Renal cortex interstitium (tissue), 11 donors: ENCODE measurements around the gene PARP16. TPM values are rescaled to one million over a fixed set of nuclear protein-coding genes. Genes with fewer than 3 reads are reported as not detected.
"Not testable (repeated sequence)": the region's sequence is repeated elsewhere in the genome, so short reads cannot be mapped to it uniquely, and the experiment has no call there.

Experiments
- DNase-seq, 11 donors: peaks; one replicate each; pipeline ENCODE4 v3.0.0-alpha.2; 2013; ENCODE audit warnings: low read depth in 9 of 11, low spot score in 4 of 11; ENCODE audit errors: extremely low read depth in 1 of 11
- polyA plus RNA-seq, 3 donors: library from polyadenylated mRNA; unstranded; fragments of 120-200 nt; gene quantifications; one replicate each; pipeline ENCODE4 v1.2.1, GENCODE V29; 2013; ENCODE audit not compliant: insufficient read length in 3 of 3

Gene PARP16
- polyA plus RNA-seq, 3 donors = 16.8 to 18.7 (median 18.6) TPM

DNA sequence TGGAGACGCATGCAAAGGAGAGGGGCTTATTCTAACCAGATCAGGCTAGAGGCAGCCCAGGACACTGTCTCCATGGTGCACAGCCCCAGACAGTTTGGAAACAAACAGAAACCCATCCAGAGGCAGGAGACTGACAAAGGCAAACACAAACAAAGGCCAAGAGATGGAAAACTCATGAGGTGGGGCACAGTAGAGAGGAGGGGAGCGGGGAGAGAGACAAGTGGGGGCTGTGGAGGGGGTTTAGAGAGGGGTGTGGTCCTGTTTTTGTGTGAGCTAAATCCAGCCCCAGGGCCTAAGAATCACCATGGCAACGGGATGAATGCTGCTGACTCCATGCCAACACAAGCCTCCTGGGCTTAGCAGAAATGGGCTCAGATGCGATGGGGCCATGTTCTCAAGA is 32.3 kb downstream of the PARP16 start:
- DNase-seq = no peak

DNA sequence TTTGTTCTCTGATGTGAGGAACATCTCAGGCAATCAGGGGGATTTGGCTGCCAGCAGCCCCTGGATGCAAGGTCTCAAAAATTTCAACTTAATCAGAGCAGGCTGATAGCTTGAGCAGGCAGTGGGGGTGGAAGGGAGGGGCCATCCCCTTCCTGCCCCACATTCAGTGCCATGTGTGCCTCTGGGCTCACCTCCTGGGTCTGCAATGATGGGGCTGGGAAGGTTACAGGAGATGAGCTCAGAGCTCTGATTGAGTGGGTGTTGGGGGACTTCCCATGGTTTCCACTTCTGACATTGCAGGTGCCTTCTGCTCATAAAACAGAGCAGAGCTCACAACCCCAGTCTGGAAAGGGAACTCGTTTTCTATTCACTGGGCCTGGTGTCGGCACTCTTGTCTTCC is 37.0 kb downstream of the PARP16 start:
- no peak for DNase-seq

DNA sequence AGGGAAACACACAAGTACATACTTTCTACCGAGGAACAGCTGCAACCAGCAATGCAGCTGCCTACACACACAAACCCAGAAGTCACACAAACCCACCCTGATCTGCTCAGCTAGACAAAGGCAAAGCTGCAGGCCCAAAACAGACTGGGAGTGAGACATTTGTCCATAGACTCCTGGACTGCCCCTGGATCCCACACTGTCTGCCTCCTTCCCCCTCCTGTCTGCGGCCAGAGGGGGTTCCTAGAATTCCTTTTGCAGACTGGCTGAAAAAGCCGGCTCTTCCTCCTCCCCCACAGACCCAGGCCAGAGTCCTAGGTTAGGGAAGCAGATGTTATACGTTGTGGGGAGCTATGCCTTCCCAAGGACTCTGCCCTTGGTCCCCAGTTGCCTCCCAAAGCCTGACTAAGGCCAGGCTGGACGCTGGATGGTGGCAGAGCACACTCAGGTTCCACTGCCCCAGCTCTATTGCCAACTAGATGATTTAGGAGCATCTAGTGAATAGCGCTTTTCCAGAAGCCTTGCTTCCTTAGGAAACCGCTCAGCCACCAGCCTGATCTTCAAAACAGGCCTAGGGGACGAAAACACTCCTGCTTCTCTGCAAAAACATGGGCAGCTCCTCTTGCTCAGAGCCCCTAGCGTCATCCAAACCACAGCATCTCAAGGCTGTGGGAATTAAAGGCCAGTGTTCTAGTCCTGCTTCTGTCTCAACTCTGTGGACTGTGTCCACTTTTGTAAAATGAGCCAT is 38.0 kb downstream of the PARP16 start:
- peak in 3 of 11 donors; percentile 32 to 45 (median 38) for DNase-seq

DNA sequence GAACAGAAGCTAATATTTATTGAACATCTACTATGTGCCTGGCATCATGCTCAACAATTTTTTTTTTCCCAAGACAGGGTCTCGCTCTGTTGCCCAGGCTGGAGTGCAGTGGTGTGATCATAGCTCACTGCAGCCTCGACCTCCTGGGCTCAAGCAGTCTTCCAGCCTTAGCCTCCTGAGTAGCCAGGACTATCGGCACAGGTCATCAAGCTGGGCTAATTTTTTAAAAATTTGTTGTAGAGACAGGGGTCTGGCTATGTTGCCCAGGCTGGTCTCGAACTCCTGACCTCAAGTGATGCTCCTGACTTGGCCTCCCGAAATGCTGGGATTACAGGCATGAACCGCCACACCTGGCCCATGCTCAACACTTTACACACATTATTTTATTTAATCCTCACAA is 39.7 kb downstream of the PARP16 start:
- no peak for DNase-seq

DNA sequence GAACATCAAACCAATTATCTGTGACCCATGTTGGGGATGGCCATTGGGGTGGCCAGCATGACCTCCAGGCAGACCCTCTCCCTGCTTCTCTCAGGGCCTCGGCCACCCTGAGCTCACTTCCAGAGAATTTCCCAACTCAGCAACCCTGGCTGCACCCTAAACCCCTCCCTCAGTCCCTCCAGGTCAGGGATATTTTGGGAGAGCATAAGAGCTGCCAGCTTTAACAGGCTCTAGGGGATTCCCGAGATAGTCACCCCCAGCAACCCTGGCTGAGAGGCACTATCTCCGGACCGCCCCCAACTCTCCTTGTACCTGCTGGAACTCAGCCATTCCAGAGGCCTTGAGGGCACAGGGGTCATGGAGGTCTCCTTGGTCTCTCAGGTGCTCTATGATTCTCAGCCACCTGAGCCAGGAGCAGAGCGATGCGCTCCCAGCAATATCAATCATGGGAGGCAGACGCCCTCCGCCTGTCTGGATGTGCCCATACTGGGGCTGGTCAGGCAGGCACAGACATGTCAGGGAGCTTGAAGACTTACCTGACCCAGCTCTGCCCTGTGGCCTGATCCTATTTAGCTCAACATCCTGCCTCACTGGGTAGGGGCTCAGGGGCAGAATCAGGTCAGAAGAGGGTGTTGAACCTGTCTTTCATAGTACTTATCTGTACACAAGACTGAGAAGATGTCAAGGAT is 40.5 kb downstream of the PARP16 start:
- DNase-seq = no peak

DNA sequence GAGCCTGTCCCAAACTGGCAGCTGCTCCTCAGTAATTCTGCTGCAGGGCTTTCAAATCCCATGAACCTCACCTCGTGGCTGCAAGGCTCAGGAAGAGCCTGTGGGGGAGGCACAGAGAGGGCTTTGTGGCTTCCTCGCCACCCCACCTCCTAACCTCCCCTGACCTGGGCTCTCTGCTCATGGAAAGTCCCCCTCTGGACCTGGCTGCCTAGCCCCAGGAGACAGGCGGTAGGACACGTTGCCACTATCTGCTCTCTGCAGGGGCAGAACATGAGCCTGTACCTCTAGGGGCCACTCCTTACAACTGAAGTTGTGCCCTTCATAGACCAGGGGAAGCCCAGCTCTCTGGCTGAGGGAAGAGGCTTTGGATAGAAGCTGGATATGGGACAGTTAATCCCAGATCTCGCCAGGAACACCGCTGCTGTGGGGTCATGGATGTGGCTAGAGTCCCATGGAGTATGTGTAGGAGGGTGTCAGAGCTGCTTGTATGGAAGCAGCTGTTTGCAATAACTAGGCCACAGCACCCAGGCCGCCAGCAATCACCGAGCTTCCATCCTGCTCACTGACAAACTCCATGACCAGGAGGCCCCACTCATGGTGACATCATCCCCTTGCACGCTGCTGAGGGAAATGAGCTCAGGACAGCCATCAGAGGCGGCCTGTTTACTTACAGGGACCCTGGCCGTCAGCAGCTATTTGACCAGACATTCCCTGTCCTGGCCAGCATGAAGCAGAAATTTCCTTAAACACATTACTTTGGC is 41.4 kb downstream of the PARP16 start:
- peak in 8 of 11 donors; percentile 41 to 85 (median 70) for DNase-seq

DNA sequence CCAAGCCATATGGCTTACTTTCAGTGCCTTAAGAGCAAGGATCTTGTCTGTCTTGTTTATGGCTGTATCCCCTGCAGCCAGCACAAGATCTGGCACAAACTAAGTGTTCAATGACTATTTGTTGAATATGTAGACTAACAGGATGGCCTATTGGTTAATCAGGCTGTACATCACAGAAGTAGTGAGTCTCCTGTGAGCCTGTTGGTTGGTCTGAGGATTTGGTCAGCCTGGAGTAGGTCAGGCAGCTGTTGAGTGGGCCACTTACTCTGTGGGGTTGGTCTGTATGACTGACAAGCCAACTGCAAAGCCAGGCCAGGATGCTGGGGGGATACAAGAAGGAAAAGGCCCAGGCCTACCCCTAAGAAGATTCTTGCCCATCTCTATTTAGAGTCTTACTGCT is 42.0 kb downstream of the PARP16 start:
- no peak for DNase-seq

DNA sequence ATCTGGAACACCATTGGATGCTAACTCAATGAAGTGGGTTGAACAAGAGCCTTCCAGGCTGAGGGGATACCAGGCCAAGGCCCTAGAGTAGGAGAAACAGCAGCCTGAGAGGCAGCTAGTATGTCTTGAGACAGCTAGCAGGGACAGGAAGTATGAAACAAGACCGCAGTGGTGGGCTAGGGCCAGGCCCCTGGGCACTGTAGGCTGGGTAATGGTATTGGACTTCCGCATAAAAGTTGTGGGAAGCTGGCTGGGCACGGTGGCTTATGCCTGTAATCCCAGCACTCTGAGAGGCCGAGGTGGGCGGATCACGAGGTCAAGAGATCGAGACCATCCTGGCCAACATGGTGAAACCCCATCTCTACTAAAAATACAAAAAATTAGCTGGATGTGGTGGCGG is 50.2 kb downstream of the PARP16 start:
- not testable (repeated sequence) for DNase-seq

DNA sequence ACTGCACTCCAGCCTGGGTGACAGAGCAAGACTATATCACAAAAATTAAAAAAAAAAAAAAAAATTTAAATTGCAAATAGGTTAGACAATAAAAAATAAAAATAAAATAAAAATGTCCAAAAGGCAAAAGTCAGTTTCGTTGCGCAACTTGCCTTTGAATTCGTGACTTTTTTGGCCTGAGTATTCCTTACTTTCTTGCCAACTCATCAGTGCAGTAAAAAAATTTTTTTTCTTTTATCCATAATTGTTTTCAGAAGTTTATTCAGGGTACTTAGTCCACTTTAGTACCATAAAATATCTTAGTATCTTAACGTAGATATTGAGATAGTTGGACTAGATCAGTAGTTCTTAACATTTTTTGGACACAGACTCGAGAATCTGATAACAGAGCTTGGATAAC is 53.0 kb downstream of the PARP16 start:
- no peak for DNase-seq

DNA sequence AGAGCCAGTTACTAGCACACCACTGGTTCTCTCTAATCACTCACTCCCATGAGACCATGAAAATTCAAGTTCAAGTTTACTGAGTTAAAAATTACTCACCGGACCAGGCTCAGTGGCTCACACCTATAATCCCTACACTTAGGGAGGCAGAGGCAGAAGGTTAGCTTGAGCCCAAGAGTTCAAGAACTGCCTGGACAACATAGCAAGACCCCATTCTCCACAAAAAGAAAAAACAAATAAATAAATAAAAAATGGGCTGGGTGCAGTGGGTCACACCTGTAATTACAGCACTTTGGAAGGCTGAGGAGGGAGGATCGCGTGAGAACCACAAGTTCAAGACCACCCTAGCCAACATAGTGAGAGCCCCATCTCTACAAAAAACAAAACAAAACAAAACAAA is 54.2 kb downstream of the PARP16 start:
- no peak for DNase-seq

DNA sequence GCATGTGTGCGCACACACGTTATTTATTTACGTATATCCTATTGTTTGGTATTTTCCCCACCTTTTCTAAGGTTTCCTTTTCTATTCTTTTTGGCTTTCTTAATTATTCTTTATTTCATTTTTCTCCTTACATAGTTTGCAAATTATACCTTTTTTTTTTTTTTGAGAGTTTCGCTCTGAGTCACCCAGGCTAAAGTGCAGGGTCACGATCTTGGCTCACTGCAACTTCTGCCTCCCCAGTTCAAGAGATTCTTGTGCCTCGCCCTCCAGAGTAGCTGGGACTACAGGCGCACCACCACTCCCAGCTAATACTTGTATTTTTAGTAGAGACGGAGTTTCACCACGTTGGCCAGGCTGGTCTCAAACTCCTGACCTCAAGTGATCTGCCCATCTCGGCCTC is 55.4 kb downstream of the PARP16 start:
- DNase-seq = no peak

DNA sequence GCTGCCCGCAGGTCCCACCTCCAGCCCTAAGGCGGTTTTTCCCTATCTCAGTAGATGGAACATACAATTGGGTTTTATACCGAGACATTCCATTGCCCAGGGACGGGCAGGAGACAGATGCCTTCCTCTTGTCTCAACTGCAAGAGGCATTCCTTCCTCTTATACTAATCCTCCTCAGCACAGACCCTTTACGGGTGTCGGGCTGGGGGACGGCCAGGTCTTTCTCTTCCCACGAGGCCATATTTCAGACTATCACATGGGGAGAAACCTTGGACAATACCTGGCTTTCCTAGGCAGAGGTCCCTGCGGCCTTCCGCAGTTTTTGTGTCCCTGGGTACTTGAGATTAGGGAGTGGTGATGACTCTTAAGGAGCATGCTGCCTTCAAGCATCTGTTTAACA is 59.8 kb downstream of the PARP16 start:
- DNase-seq = not testable (repeated sequence)

DNA sequence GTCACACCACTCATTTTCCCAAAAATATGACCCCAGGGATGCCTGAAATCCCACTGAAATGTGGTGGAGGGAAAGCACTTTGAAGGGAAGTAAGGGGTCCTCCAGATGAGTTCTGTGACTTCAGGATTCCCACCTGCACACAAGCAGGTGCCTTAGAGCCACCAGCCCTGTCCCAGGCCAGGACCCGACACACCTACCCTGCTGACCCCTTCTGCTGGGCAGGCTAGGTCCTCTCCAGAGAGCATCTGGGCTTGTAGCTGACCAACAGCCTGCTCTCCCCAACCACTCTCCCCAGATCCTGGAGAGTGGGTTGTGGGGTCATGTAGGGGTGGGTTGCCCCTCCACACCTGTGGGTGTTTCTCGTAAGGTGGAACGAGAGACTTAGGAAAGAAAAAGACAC is 60.5 kb downstream of the PARP16 start:
- DNase-seq = no peak

DNA sequence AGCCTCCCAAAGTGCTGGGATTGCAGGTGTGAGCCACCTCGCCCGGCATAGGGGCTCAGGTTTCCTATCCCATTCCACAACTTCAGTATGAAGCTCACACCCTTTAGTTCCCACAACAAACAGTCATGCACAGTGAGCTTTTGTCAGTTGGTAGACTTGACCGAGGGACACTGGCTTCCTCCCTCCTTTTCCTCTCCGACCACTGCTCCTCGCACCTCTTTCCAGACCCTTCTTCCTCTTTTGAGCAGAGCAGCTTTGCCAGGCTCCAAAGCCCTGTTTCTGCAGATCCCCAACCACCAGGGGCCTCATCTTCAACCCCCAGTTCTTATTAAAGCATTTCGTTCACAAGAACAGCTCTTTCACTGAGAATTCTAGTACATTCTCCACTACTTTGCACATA is 62.7 kb downstream of the PARP16 start:
- DNase-seq = no peak

DNA sequence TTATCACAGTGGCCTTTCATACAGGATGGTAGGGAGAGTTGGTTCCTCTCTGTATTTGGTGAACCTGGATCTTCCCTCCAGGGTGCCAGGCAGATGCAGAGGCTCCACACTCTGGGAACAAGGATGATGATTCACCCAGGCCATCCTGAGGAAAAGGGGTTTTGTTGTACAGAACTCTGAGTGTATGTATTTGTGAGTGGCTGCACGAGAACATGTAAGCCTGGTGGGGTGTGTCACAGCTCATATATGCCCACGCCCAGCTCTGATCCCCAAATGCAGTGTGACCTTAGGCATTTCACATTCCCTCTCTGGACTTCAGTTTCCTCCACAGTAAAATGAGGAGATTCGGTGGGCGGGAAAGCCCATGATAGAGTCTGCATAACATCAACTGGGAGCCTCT is 63.8 kb downstream of the PARP16 start:
- DNase-seq = no peak

DNA sequence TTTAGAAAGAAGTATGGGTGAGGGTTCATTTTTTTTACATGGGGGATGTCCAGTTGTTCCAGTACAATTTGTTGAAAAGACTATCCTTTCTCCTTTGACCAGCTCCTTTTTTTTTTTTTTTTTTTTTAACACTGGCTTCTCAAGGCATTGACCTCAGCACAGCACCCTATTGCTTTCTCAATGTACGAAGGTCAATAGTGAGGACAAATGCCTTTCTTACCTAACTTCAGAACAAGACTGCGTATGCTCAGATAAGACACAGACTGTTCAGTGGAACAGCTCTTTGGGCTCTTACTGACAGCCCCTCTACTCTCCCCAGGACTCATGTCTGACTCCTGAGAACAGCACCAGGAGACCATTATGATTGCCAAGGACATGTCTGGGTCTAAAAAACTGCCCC is 65.0 kb downstream of the PARP16 start:
- DNase-seq = no peak

DNA sequence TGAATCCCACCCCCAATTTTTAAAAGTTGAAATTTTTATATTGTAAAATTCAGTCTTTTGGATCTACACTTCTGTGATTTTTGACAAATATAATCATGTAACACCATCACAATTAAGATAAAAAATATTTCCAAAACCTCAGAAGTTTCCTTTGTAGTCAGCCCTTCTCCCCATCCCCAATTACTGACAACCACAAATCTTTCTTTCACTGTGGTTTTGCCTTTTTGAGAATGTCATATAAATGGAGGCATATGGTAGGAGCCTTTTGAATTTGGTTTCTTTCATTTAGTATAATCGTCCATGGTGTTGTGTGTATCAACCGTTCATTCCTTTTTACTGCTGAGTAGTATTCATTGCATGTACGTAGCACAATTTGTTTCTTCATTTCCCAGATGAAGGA is 67.5 kb downstream of the PARP16 start:
- DNase-seq = no peak

DNA sequence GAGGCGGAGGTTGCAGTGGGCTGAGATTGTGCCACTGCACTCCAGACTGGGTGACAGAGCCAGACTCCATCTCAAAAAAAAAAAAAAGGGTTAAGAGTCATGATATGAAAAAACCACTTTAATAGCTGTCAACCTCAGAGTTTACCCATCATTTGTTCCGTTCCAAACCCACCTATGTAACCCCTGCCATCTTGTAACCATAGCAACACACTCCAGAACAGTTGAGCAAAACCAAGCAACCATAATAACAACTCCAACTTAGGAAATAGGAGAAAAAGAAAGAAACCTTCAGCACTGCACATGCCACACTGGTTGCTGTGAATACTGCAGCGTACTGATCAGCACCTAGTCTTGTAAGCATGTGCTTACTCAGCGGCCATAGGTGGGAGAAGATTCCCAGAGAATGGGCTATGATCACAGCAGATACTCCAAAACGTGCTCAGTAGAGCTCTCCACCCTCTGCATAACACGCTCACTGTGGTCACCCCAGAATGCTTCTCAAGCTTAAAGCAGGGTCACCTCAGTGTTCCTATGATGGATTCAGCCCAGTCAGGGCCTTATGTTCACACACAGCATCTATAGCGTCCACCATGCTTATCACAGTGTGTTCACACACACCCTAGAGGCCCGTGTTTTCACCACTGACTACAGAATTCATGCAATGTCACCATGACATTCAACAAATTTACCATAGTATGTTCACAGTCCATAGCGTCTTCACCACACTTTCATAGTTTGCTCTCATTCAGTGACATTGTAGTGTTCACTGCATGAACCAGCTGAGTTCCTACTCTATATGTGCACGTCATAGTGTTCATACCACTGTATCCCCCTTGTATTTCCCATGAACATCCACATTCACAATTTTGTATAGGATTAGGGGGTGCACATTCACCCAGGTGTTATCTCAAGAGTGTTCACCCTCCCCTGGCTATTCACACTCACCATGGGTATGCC is 68.9 kb downstream of the PARP16 start:
- DNase-seq = no peak

DNA sequence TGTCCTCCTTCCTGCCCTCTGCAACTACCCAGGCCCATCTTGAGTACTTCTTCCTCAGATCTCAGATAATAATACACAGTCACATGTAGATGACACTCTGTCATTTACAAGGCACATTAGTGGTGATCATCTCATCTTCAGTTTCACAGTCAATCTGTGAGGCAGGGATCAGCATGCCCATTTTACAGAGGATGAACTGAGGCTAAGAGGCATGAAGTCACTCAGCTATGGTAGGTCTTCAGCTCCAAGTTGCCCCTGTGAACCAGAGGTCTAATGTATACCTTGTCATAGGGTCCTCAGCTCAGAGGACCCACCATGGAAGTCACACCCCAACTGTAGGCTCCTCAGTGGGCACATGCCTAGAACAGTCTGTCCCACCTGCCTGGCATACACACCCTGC is 71.2 kb downstream of the PARP16 start:
- no peak for DNase-seq
